Activated CD4-positive, alpha-beta memory T cell treated with anti-CD3 and anti-CD28 coated beads, Interleukin-2, amount 10 ng/mL, durations not matched to agents 7 days and 5 days (primary cell): Measurements from ENCODE around the gene CHST11. TPM values are rescaled to one million over a fixed set of nuclear protein-coding genes. Genes with fewer than 3 reads are reported as not detected.

Experiments
- CTCF ChIA-PET: fragments of 350-600 bp; sonication (Branson Sonifier 250); formaldehyde crosslinking; loops from one replicate; lab custom pipeline; 2021; ENCODE audit warnings: antibody characterized with exemption, inconsistent platforms; lab: Charles Lee
- POLR2A ChIA-PET: fragments of 350-600 bp; sonication (Branson Sonifier 250); formaldehyde crosslinking; loops from one replicate; lab custom pipeline; 2021; ENCODE audit warnings: antibody characterized with exemption; lab: Charles Lee
- DNase-seq: peaks from one replicate; pipeline ENCODE4 v3.0.0-alpha.2; 2020
- H3K27ac Mint-ChIP-seq: one replicate; pipeline ENCODE4 v1.8.0; 2021; ENCODE audit warnings: mild to moderate bottlenecking, mixed read lengths
- H3K27me3 Mint-ChIP-seq: one replicate; pipeline ENCODE4 v1.8.0; 2021; ENCODE audit warnings: mixed read lengths
- H3K36me3 Mint-ChIP-seq: one replicate; pipeline ENCODE4 v1.8.0; 2021; ENCODE audit warnings: low read depth, mixed read lengths
- H3K4me1 Mint-ChIP-seq: one replicate; pipeline ENCODE4 v1.8.0; 2021; ENCODE audit warnings: mixed read lengths
- H3K4me3 Mint-ChIP-seq: one replicate; pipeline ENCODE4 v1.8.0; 2021; ENCODE audit warnings: mild to moderate bottlenecking, mixed read lengths
- H3K9me3 Mint-ChIP-seq: one replicate; pipeline ENCODE4 v1.8.0; 2021; ENCODE audit warnings: mixed read lengths
- total RNA-seq, 2 experiments: library from RNA; stranded (reverse); gene quantifications; one replicate each; pipeline ENCODE4 v1.2.3, GENCODE V29; 2021

The CHST11 gene
- total RNA-seq, 2 experiments from 2014 or later = 124 to 125 TPM

GRCh38 chr12:104687823-104688573 lies 231.2 kb downstream of the CHST11 start:
- H3K27ac Mint-ChIP-seq = peak overlapping the region; percentile 97
- peaks cover 87% of the 10 kb centered on the region for H3K4me1 Mint-ChIP-seq
- CTCF ChIA-PET = interaction anchor here (0.6 to 2.1 kb wide), 8 partner anchors 8 to 319 kb away, joined by 3 to 7 read pairs (median 4); no protein-coding TSS in a partner anchor
- no peaks in the 10 kb centered on the region for H3K27me3 Mint-ChIP-seq
- H3K4me3 Mint-ChIP-seq = peak overlapping the region; percentile 49
- peaks cover 11% of the 10 kb centered on the region for H3K9me3 Mint-ChIP-seq
- POLR2A ChIA-PET = interaction anchor here (0.6 to 2.1 kb wide), 16 partner anchors 8 to 579 kb away, joined by 3 to 33 read pairs (median 5); partner anchors contain the start of gene CHST11
- DNase-seq = peak; percentile 84
- peaks cover 74% of the 10 kb centered on the region for H3K36me3 Mint-ChIP-seq

- H3K4me3 Mint-ChIP-seq = no peak overlapping the region
- H3K36me3 Mint-ChIP-seq = peaks cover 79% of the 10 kb centered on the region
- peaks cover 14% of the 10 kb centered on the region for H3K9me3 Mint-ChIP-seq
- no peaks in the 10 kb centered on the region for H3K27me3 Mint-ChIP-seq
- CTCF ChIA-PET = interaction anchor here (0.8 kb wide), 1 partner anchor 37 kb away, joined by 3 read pairs; no protein-coding TSS in a partner anchor
- no peak overlapping the region for H3K27ac Mint-ChIP-seq
- POLR2A ChIA-PET = no interaction called here
- DNase-seq = no peak
- peaks cover 88% of the 10 kb centered on the region for H3K4me1 Mint-ChIP-seq
These were observed 232.9 kb downstream of the CHST11 start for GRCh38 chr12:104689635-104690034.

DNA sequence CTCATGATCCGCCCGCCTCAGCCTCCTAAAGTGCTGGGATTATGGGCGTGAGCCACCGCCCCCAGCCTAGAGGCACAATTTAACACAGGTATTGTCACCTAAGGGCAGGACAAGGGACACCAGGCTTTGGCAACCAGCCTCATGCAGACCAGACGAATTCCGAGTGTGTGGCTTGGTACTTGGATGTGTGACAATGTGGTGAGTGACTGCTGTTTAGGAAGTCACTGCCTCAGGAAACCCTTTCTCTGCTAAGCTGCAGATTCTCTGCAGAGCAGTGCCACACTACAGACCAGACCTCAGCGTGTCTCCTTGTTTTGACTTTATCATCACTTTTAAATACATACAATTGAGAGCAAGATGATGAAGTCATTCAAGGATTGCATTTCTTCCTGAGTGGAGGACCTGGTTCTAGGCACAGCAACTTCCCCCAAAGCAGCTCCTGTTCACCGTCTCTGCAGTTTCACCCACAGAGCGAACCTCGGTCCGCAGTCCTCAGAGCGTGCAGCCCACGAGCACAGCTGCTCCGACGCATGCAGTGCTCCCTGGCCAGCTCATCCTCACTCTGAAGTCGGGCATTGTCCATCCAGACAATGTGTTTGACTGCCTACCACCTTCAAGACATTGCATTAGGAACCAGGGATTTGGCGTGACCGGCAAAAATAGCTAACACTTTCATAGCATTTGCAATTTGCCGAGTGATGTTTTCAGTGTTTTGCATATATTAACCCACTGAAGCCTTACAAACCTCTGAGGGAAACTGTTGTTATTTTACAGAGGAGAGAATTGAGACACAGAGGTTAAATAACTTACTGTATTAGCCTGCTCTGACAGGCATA lies 235.2 kb downstream of the CHST11 start:
- Mint-ChIP-seq H3K4me3 (no peak overlapping the region), H3K4me1 (peaks cover 84% of the 10 kb centered on the region), H3K9me3 (peaks cover 10% of the 10 kb centered on the region), H3K27me3 (no peaks in the 10 kb centered on the region), H3K36me3 (peaks cover 73% of the 10 kb centered on the region), H3K27ac (peak overlapping the region; percentile 16)
- ChIA-PET POLR2A (interaction anchor here (0.6 to 1.2 kb wide), 2 partner anchors 8 to 22 kb away, joined by 3 read pairs; no protein-coding TSS in a partner anchor), CTCF (no interaction called here)
- DNase-seq = no peak

GRCh38 chr12:104692557-104693218 lies 235.9 kb downstream of the CHST11 start:
- Mint-ChIP-seq H3K9me3 (peaks cover 10% of the 10 kb centered on the region), H3K4me3 (no peak overlapping the region), H3K27ac (no peak overlapping the region), H3K4me1 (peaks cover 82% of the 10 kb centered on the region), H3K27me3 (no peaks in the 10 kb centered on the region), H3K36me3 (peaks cover 78% of the 10 kb centered on the region)
- ChIA-PET POLR2A (interaction anchor here (0.6 kb wide), 1 partner anchor 9 kb away, joined by 3 read pairs; no protein-coding TSS in a partner anchor), CTCF (no interaction called here)
- no peak for DNase-seq

- H3K27ac Mint-ChIP-seq = peak overlapping the region; percentile 13
- DNase-seq = no peak
- ChIA-PET POLR2A (interaction anchor here (1.0 kb wide), 1 partner anchor 11 kb away, joined by 4 read pairs; no protein-coding TSS in a partner anchor), CTCF (no interaction called here)
- H3K9me3 Mint-ChIP-seq = peaks cover 10% of the 10 kb centered on the region
- no peak overlapping the region for H3K4me3 Mint-ChIP-seq
- H3K27me3 Mint-ChIP-seq = no peaks in the 10 kb centered on the region
- H3K4me1 Mint-ChIP-seq = peaks cover 82% of the 10 kb centered on the region
- H3K36me3 Mint-ChIP-seq = peaks cover 79% of the 10 kb centered on the region
These were observed 236.7 kb downstream of the CHST11 start for GRCh38 chr12:104693493-104693892.

GRCh38 chr12:104694161-104694560 lies 237.4 kb downstream of the CHST11 start:
- H3K36me3 Mint-ChIP-seq = peaks cover 74% of the 10 kb centered on the region
- no peak overlapping the region for H3K4me3 Mint-ChIP-seq
- DNase-seq = no peak

DNA sequence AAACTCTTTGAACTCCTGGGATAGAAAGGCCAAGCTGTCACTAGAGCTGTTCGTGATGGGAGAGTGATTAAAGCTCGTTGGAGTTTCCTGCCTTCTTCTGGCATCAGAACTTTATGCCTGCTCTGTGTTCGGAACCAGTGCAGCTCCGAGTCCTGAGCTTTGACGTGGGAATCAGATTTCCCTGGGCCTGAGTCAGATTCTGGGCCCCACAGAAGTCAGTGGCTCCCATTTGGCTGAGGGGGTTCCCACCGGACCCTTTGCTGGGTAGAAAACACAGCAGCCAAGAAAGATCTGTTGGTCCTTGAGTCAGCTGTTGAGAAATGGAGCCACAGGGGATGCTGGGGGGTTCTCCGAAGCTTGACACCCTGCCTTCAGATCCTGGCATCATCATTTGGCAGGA lies 238.0 kb downstream of the CHST11 start:
- H3K27ac Mint-ChIP-seq = peak overlapping the region; percentile 82
- peaks cover 10% of the 10 kb centered on the region for H3K9me3 Mint-ChIP-seq
- H3K36me3 Mint-ChIP-seq = peaks cover 69% of the 10 kb centered on the region
- no peak for DNase-seq
- H3K4me3 Mint-ChIP-seq = no peak overlapping the region
- ChIA-PET POLR2A (interaction anchor here (0.7 to 1.5 kb wide), 3 partner anchors 10 to 413 kb away, joined by 3 to 5 read pairs (median 3); partner anchors contain the start of gene WASHC4), CTCF (interaction anchor here (1.8 to 1.9 kb wide), 2 partner anchors 26 to 313 kb away, joined by 5 to 6 read pairs; no protein-coding TSS in a partner anchor)
- H3K27me3 Mint-ChIP-seq = no peaks in the 10 kb centered on the region
- peaks cover 80% of the 10 kb centered on the region for H3K4me1 Mint-ChIP-seq

More at GRCh38 chr12:104694161-104694560, 237.4 kb downstream of the CHST11 start:
- ChIA-PET CTCF (interaction anchor here (1.9 kb wide), 1 partner anchor 26 kb away, joined by 5 read pairs; no protein-coding TSS in a partner anchor), POLR2A (interaction anchor here (0.7 to 1.0 kb wide), 2 partner anchors 10 to 11 kb away, joined by 3 to 4 read pairs; no protein-coding TSS in a partner anchor)
- Mint-ChIP-seq H3K27ac (peak overlapping the region; percentile 82), H3K27me3 (no peaks in the 10 kb centered on the region), H3K4me1 (peaks cover 80% of the 10 kb centered on the region), H3K9me3 (peaks cover 10% of the 10 kb centered on the region)

DNA sequence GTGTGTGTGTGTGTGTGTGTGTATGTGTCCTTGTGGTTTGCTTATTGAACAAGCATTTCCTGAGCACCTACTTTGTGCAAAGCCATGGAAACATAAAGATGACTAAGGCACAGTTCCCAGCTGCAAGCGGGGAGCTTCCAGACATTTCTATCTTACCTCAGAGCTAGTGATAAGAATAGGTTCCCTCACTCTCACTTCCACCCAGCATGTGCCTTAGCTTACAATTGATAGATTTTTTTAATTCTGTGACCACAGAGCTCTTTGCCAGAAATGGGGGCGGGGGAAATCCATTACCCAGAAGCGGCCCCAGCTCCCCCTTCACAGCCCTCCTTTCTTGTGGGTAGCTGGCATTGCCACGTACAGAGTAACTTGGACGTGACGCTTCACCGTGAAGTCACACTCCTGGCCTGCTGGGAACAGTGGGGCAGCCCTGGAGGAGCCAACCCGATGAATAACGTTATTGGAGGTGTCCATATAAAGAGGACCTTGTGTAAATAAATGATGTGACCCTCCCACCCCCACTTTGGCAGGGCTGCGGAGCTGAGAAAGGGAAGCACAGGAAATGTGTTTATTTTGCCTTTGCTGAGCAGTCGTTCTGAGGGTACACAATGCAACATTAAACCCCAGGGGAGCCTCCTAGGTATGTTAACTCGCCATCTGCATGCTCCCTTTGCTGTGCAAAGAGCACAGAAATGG lies 238.9 kb downstream of the CHST11 start:
- H3K9me3 Mint-ChIP-seq = peaks cover 10% of the 10 kb centered on the region
- peak; percentile 71 for DNase-seq
- H3K4me3 Mint-ChIP-seq = no peak overlapping the region
- CTCF ChIA-PET = interaction anchor here (0.8 to 1.9 kb wide), 4 partner anchors 8 to 314 kb away, joined by 3 to 6 read pairs (median 5); no protein-coding TSS in a partner anchor
- peaks cover 76% of the 10 kb centered on the region for H3K4me1 Mint-ChIP-seq
- peak overlapping the region; percentile 82 for H3K27ac Mint-ChIP-seq
- no peaks in the 10 kb centered on the region for H3K27me3 Mint-ChIP-seq
- POLR2A ChIA-PET = interaction anchor here (0.8 to 1.5 kb wide), 6 partner anchors 8 to 412 kb away, joined by 3 to 5 read pairs (median 3); partner anchors contain the start of gene WASHC4
- H3K36me3 Mint-ChIP-seq = peaks cover 61% of the 10 kb centered on the region

DNA sequence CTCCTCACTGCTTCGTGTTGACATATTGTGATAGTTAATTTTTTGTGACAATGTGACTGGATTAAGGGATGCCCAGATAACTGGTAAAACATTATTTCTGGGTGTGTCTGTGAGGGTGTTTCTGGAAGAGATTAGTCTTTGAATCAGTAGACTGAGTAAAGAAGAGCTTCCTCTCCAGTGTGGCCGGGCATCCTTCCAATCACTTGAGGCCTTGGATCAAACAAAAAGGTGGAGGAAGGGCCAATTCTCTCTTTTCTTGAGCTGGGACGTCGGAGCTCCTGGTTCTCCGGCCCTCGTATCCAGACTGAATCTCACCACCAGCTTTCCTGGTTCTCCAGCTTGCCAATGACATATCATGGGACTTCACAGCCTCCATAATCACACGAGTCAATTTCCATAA lies 240.4 kb downstream of the CHST11 start:
- DNase-seq = no peak
- Mint-ChIP-seq H3K4me3 (no peak overlapping the region), H3K9me3 (peaks cover 5% of the 10 kb centered on the region), H3K4me1 (peaks cover 64% of the 10 kb centered on the region), H3K36me3 (peaks cover 55% of the 10 kb centered on the region), H3K27ac (no peak overlapping the region), H3K27me3 (no peaks in the 10 kb centered on the region)
- ChIA-PET POLR2A (no interaction called here), CTCF (no interaction called here)

GRCh38 chr12:104698871-104699270 lies 242.1 kb downstream of the CHST11 start:
- CTCF ChIA-PET = interaction anchor here (1.4 kb wide), 1 partner anchor 317 kb away, joined by 5 read pairs; no protein-coding TSS in a partner anchor
- DNase-seq = no peak
- Mint-ChIP-seq H3K27me3 (no peaks in the 10 kb centered on the region), H3K36me3 (peaks cover 49% of the 10 kb centered on the region), H3K4me3 (no peak overlapping the region), H3K9me3 (no peaks in the 10 kb centered on the region), H3K4me1 (peaks cover 56% of the 10 kb centered on the region), H3K27ac (no peak overlapping the region)
- POLR2A ChIA-PET = interaction anchor here (1.2 kb wide), 1 partner anchor 20 kb away, joined by 3 read pairs; no protein-coding TSS in a partner anchor

DNA sequence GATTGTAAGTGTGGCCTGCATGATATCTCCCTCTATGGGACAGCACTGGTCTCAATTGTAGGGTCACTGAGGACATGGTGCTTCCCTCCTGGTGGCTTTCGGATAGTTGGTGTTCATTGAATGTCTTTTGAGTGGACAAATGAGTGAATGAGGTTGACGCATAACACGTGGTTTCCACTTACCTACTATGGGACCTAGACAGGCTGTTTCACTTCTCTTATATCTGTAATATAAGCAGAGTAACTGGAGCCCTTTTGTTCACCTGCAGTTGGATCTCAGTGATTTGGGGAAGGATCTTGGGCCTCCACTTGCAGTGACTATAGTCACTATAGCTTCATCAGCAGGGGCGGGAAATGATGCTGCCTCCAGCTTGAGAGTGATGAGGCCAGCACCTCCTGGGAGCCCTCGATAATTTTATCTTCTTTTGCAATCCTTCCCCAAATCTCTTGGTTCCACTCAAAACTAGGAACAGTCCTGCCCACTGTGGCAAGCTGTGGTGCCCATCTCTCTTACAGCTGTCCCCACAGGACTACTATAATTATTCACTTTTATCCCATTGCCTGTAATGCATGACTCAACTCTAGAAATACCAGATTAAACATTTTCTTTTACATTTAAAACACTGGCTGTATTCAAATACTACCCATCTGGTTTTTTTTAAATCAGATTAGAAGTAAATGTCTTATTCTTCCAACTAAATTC lies 242.9 kb downstream of the CHST11 start:
- Mint-ChIP-seq H3K27me3 (no peaks in the 10 kb centered on the region), H3K27ac (peak overlapping the region; percentile 58), H3K4me1 (peaks cover 48% of the 10 kb centered on the region)

More for the DNA sequence above, 242.9 kb downstream of the CHST11 start:
- POLR2A ChIA-PET = interaction anchor here (0.7 to 1.2 kb wide), 2 partner anchors 18 to 19 kb away, joined by 3 read pairs; no protein-coding TSS in a partner anchor
- CTCF ChIA-PET = no interaction called here
- H3K36me3 Mint-ChIP-seq = peaks cover 44% of the 10 kb centered on the region
- no peaks in the 10 kb centered on the region for H3K9me3 Mint-ChIP-seq
- no peak overlapping the region for H3K4me3 Mint-ChIP-seq
- no peak for DNase-seq
